ENCODE measurements around the gene IPO4. TPM values are rescaled to one million over a fixed set of nuclear protein-coding genes. Genes with fewer than 3 reads are reported as not detected.

Gene IPO4
- total and polyA plus RNA-seq, 2 of the 8 experiments (the other 6 are each of a cell fraction or from before 2014, with no cell fraction given) = 55.5 to 108 TPM

DNA sequence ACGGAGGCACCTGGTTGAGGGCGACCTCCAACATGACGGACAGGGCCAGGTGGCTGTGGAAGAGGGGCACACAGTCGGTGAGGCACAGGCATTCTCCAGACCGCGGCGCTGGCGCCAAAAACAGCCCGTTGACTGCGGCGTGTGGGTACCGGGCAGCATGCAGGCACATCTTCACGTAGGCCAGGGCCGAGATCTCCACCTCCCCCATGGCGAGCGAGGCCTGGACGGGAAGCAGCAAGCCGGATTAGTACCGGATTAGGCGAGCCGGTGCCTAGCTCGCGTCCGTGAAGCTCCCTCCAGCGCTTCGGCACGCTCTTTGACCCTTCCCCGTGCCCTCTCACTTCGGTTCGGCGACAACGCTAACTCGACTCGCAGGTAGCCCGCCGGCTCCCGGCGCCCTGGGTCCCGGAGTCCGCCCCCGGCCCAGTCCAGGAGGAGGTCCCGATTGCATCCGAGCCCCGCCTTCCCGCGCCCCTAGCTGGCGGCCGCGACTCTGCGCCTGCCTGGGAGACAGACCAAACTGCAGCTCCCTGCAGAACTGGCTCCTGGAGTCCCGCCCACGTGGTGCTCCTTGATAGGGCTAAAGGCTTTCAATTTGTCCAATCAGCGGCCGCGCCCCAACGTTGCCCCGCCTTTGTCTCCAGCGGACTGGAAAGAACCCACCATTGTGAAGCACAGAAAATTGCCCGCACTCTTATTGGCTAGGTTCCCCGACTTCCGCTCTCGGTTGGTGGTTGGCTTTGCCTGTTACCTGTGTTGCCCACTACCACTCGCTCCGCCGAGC lies 47.3 kb downstream of the IPO4 start, which contains the start of gene EMC9:
EMC9 (minus strand) TSS at position 495 of the 784 bp plus-strand sequence; CDS start at position 208, 287 bp downstream.
- peak; percentile 98 to 100 for DNase-seq (ENCODE audit: low read depth in 1 of 2, low spot score in 2 of 2)
- H3K79me1 ChIP-seq (ENCODE audit: low read depth, low read length) = peaks cover 7% of the 10 kb centered on the region; the same call in 1 of the 2 replicates
- peak within 1 kb of the TSS; percentile 83 to 96 (median 92) for H3K9ac ChIP-seq (replicated peaks in 1 of 4; ENCODE audit: extremely low read depth in 1 of 4, low read depth in 3 of 4, low read length in 3 of 4)
- H3K18ac ChIP-seq (ENCODE audit: extremely low read depth, low read length) = peak within 1 kb of the TSS; percentile 97
- ChIA-PET CTCF (ENCODE audit: partially characterized antibody) (interaction anchor here (0.9 to 2.8 kb wide), 5 partner anchors 9 to 241 kb away, joined by 3 to 10 read pairs (median 3); partner anchors contain the start of genes DCAF11 and NRL), POLR2A (ENCODE audit: partially characterized antibody) (interaction anchor here (0.7 to 10.5 kb wide), 22 partner anchors 9 to 290 kb away, joined by 3 to 118 read pairs (median 4); partner anchors contain the start of genes CARMIL3, CHMP4A, DCAF11 and FITM1)
- H2BK15ac ChIP-seq (ENCODE audit: low read length) = peak within 1 kb of the TSS; percentile 89
- H4K8ac ChIP-seq (ENCODE audit: extremely low read depth, insufficient read depth, low read length) = peak within 1 kb of the TSS; percentile 85
- peak within 1 kb of the TSS; percentile 91 for H2BK12ac ChIP-seq (ENCODE audit: low read depth, low read length)
- peak within 1 kb of the TSS; percentile 88 for H3K56ac ChIP-seq (replicated peaks; ENCODE audit: insufficient read length, low read depth, low read length)
- no peak for FAIRE-seq
- no peak within 1 kb of the TSS for H2BK20ac ChIP-seq (ENCODE audit: low read length)
- peak within 1 kb of the TSS; percentile 68; the same call in 1 of the 2 replicates for H2AK5ac ChIP-seq (ENCODE audit: low read depth, low read length)
- peaks cover 8 to 33% (median 16%) of the 10 kb centered on the region in 4 experiments; a peak in 6 of 8 replicates for H3K36me3 ChIP-seq (ENCODE audit: control insufficient read depth in 2 of 4, insufficient read depth in 4 of 4, low read length in 3 of 4)
- H4K5ac ChIP-seq (ENCODE audit: insufficient read length, low read depth, low read length) = peak within 1 kb of the TSS; percentile 94
- H3K4me2 ChIP-seq (ENCODE audit: insufficient read depth in 1 of 2, low read depth in 2 of 2, low read length in 2 of 2) = peak within 1 kb of the TSS; percentile 53 to 90
- no peaks in the 10 kb centered on the region for H3K27me3 ChIP-seq (replicated peaks in 1 of 4; ENCODE audit: control insufficient read depth in 3 of 4, extremely low read depth in 1 of 4, insufficient read depth in 3 of 4, low read length in 3 of 4)
- H3K23ac ChIP-seq (ENCODE audit: insufficient read length) = no peak within 1 kb of the TSS
- peak within 1 kb of the TSS; percentile 92 for H3K27ac ChIP-seq (ENCODE audit: low read depth, low read length)
- no peak within 1 kb of the TSS for H2BK120ac ChIP-seq (replicated peaks; ENCODE audit: low read depth, low read length)
- H3K23me2 ChIP-seq (ENCODE audit: low read depth, low read length) = peaks cover 5% of the 10 kb centered on the region; the same call in 1 of the 2 replicates
- H3K9me3 ChIP-seq (ENCODE audit: insufficient read depth in 2 of 2, low read depth in 1 of 2, low read length in 1 of 2) = no peaks in the 10 kb centered on the region
- no peak within 1 kb of the TSS for H3K14ac ChIP-seq (ENCODE audit: insufficient read length)
- 1% methylated on average over 44 of the region's 65 CpGs; no CpG with 5 or more reads in 1 of the 2 experiments for WGBS, 2 experiments (ENCODE audit: extremely low coverage in 1 of 2, insufficient coverage in 1 of 2, insufficient read length in 1 of 2, insufficient replicate concordance in 2 of 2, low coverage in 1 of 2, low lambda C conversion rate in 2 of 2, missing lambda C conversion rate in 1 of 2)
- peak within 1 kb of the TSS; percentile 98 for H2BK5ac ChIP-seq (ENCODE audit: low read depth, low read length)
- peak within 1 kb of the TSS; percentile 79 to 99 (median 94) for H3K4me3 ChIP-seq (ENCODE audit: extremely low read depth in 1 of 4, insufficient read depth in 2 of 4, low read depth in 3 of 4, low read length in 4 of 4)
- H3K4ac ChIP-seq (replicated peaks; ENCODE audit: insufficient read length, low read depth, low read length) = peak within 1 kb of the TSS; percentile 76
- peaks cover 4 to 13% (median 7%) of the 10 kb centered on the region in 4 experiments; a peak in 6 of 7 replicates for H3K4me1 ChIP-seq (replicated peaks in 1 of 4; ENCODE audit: control insufficient read depth in 3 of 4, insufficient read depth in 4 of 4, low read length in 3 of 4)
- H2AFZ ChIP-seq (ENCODE audit: low read length) = peak within 1 kb of the TSS; percentile 37; the same call in 1 of the 2 replicates
- peaks cover 0 to 1% of the 10 kb centered on the region in 2 experiments for H4K20me1 ChIP-seq (replicated peaks in 1 of 2; ENCODE audit: control insufficient read depth in 1 of 2, insufficient read depth in 2 of 2, low read length in 2 of 2)
- peak within 1 kb of the TSS; percentile 96 for H4K91ac ChIP-seq (replicated peaks; ENCODE audit: insufficient read length, low read length)
- peaks cover 0 to 20% of the 10 kb centered on the region in 2 experiments; a peak in 2 of 4 replicates for H3K79me2 ChIP-seq (ENCODE audit: control insufficient read depth in 1 of 2, insufficient read depth in 2 of 2, low read length in 2 of 2)
- TF ChIP-seq MAFK (IDR thresholded peaks at IDR 0.05; ENCODE audit: low read depth, low read length) (no peak), TAF7 (optimal IDR thresholded peaks at IDR 0.05; ENCODE audit: borderline replicate concordance, low read depth, low read length) (peak; percentile 55), RXRA (IDR thresholded peaks at IDR 0.05; ENCODE audit: insufficient read depth, low read depth, low read length) (no peak), NRF1 (IDR thresholded peaks at IDR 0.05; ENCODE audit: low read depth, low read length) (peak; percentile 36; the same call in 1 of the 2 replicates), CHD1 (IDR thresholded peaks at IDR 0.05; ENCODE audit: low read depth, low read length) (no peak), SP4 (IDR thresholded peaks at IDR 0.05; ENCODE audit: low read length) (peak; percentile 74; the same call in 1 of the 2 replicates), TBP (IDR thresholded peaks at IDR 0.05; ENCODE audit: low read depth, low read length) (peak; percentile 89), YY1 (IDR thresholded peaks at IDR 0.05; ENCODE audit: low read depth, low read length) (no peak), CREB1 (IDR thresholded peaks at IDR 0.05) (no peak; the same call in 1 of the 2 replicates)
- TF ChIP-seq, protein P1, sequence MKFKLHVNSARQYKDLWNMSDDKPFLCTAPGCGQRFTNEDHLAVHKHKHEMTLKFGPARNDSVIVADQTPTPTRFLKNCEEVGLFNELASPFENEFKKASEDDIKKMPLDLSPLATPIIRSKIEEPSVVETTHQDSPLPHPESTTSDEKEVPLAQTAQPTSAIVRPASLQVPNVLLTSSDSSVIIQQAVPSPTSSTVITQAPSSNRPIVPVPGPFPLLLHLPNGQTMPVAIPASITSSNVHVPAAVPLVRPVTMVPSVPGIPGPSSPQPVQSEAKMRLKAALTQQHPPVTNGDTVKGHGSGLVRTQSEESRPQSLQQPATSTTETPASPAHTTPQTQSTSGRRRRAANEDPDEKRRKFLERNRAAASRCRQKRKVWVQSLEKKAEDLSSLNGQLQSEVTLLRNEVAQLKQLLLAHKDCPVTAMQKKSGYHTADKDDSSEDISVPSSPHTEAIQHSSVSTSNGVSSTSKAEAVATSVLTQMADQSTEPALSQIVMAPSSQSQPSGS (IDR thresholded peaks at IDR 0.05; ENCODE audit: low read length) = peak; percentile 95

Measured in H1 (cell line).